Loucy (cell line): Measurements from ENCODE around the gene WDR74.

Experiments
- CTCF ChIP-seq: fragments of 200-600 bp; sonication (generic); conservative IDR thresholded peaks from 2 replicates; pipeline ENCODE4 v1.5.1; 2014; ENCODE audit warnings: mild to moderate bottlenecking, antibody characterized with exemption, low read length
- EZH2phosphoT487 ChIP-seq: fragments of 200-600 bp; IDR thresholded peaks from 2 replicates; pipeline ENCODE4 v1.6.1; 2018; ENCODE audit warnings: antibody characterized with exemption, mild to moderate bottlenecking, moderate library complexity, borderline replicate concordance

DNA sequence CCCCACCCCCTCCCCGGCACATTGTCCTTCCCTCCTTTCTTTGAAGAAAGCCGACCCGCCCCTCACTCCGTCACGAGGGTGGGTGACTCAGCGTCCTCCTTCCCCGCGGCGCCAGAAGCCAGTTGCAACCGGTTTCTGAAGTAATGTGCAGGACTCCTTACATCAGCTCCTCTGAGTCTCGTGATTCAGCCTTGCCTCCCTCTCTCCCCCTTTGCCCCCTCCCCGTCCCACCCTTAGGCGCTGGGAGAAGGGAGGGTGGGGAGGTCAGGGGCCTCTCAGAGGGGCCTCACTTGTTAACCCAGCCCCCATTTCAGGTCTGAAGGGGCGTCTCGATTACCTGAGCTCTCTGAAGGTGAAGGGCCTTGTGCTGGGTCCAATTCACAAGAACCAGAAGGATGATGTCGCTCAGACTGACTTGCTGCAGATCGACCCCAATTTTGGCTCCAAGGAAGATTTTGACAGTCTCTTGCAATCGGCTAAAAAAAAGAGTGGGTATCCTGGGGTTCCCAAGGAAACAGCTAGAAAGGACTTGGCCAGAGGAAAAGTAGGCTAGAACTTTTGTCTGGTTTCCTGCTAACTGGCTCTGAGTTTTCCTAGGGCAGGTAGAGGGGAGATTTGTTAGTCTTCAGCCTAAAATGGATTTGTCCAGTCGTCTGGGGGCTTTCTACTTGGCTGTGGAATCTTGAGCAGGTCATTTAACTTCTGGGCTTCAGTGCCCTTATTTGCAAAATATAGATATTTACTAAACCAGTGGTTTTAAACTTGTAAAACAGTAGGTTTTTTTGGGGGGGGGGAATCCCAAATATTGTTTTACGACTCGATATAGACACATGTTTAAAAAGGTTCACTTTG lies 42.4 kb upstream of the WDR74 start:
- TF ChIP-seq CTCF (no peak), EZH2phosphoT487 (no peak)
